GM19324 (cell line): Measurements from ENCODE around the gene TMEM132E.

Experiments used
- ATAC-seq: cut with Tn5 transposase; IDR thresholded peaks from one replicate; pipeline ENCODE4 v1.9.1; 2021; ENCODE audit warnings: mild to moderate bottlenecking, moderate library complexity; ENCODE audit not compliant: unreplicated experiment, low FRiP score

Gene TMEM132E

GRCh38 chr17:34653511-34653910 lies 74.1 kb downstream of the TMEM132E start:
- no peak for ATAC-seq

- ATAC-seq: no peak
These were observed 75.0 kb downstream of the TMEM132E start for GRCh38 chr17:34654276-34654880.

- ATAC-seq: no peak
These were observed 75.5 kb downstream of the TMEM132E start for GRCh38 chr17:34654881-34655276.

GRCh38 chr17:34656801-34657200 lies 77.4 kb downstream of the TMEM132E start:
- ATAC-seq: no peak

GRCh38 chr17:34658811-34659560 lies 79.6 kb downstream of the TMEM132E start:
- ATAC-seq: no peak

GRCh38 chr17:34663714-34664113 lies 84.3 kb downstream of the TMEM132E start:
- ATAC-seq: no peak

GRCh38 chr17:34665150-34665806 lies 85.9 kb downstream of the TMEM132E start:
- ATAC-seq: no peak

- no peak for ATAC-seq
These were observed 86.7 kb downstream of the TMEM132E start for GRCh38 chr17:34665819-34666763.

- ATAC-seq: no peak
These were observed 88.3 kb downstream of the TMEM132E start for GRCh38 chr17:34667656-34668055.

- no peak for ATAC-seq
These were observed 88.8 kb downstream of the TMEM132E start for GRCh38 chr17:34668206-34668605.

- no peak for ATAC-seq
These were observed 90.1 kb downstream of the TMEM132E start for GRCh38 chr17:34669511-34669910.

- no peak for ATAC-seq
These were observed 91.2 kb downstream of the TMEM132E start for GRCh38 chr17:34670618-34671017.

- no peak for ATAC-seq
These were observed 91.8 kb downstream of the TMEM132E start for GRCh38 chr17:34671191-34671590.

GRCh38 chr17:34672176-34672785 lies 92.9 kb downstream of the TMEM132E start:
- no peak for ATAC-seq

- ATAC-seq: no peak
These were observed 94.1 kb downstream of the TMEM132E start for GRCh38 chr17:34673516-34673915.

- no peak for ATAC-seq
These were observed 94.9 kb downstream of the TMEM132E start for GRCh38 chr17:34673995-34674890.

GRCh38 chr17:34675143-34675542 lies 95.8 kb downstream of the TMEM132E start:
- no peak for ATAC-seq

- no peak for ATAC-seq
These were observed 96.2 kb downstream of the TMEM132E start for GRCh38 chr17:34675605-34676004.

- no peak for ATAC-seq
These were observed 100.8 kb downstream of the TMEM132E start for GRCh38 chr17:34680151-34680550.
